Astrocyte (in vitro differentiated cells and primary cell): ENCODE measurements around the gene TRMT2A.

Experiments used
- CTCF ChIP-seq: IDR thresholded peaks from 2 replicates; pipeline ENCODE4 v1.5.1; 2011; ENCODE audit warnings: low read depth, mild to moderate bottlenecking, inconsistent platforms, low read length, moderate library complexity; ENCODE audit not compliant: insufficient read depth
- EZH2 ChIP-seq: IDR thresholded peaks from 2 replicates; pipeline ENCODE4 v1.6.1; 2012; ENCODE audit warnings: mild to moderate bottlenecking, low read length, inconsistent platforms; ENCODE audit not compliant: insufficient read depth

- TF ChIP-seq CTCF: no peak
- TF ChIP-seq EZH2: no peak
Measured at GRCh38 chr22:20138417-20138738, 21.4 kb upstream of the TRMT2A start.
